GM18511 (cell line): ENCODE results near the gene CACNA1B.
"Not testable (repeated sequence)": the region's sequence is repeated elsewhere in the genome, so short reads cannot be mapped to it uniquely, and the experiment has no call there.

ENCODE experiments used
- ATAC-seq: cut with Tn5 transposase; IDR thresholded peaks from one replicate; pipeline ENCODE4 v1.9.1; 2021; ENCODE audit warnings: mild to moderate bottlenecking, moderate library complexity; ENCODE audit not compliant: unreplicated experiment

The CACNA1B gene

GRCh38 chr9:138122676-138123075 lies 245.1 kb downstream of the CACNA1B start:
- no peak for ATAC-seq

- no peak for ATAC-seq
Observed at GRCh38 chr9:138123086-138123485, 245.5 kb downstream of the CACNA1B start.

- not testable (repeated sequence) for ATAC-seq
Observed at GRCh38 chr9:138126090-138126857, 248.7 kb downstream of the CACNA1B start.

GRCh38 chr9:138126858-138127584 lies 249.4 kb downstream of the CACNA1B start:
- ATAC-seq, result not testable (repeated sequence)

- not testable (repeated sequence) for ATAC-seq
Observed at GRCh38 chr9:138128027-138128426, 250.4 kb downstream of the CACNA1B start.

- not testable (repeated sequence) for ATAC-seq
Observed at GRCh38 chr9:138129318-138129717, 251.7 kb downstream of the CACNA1B start.

GRCh38 chr9:138132946-138133705 lies 255.5 kb downstream of the CACNA1B start:
- not testable (repeated sequence) for ATAC-seq

- not testable (repeated sequence) for ATAC-seq
Observed at GRCh38 chr9:138134581-138134980, 257.0 kb downstream of the CACNA1B start.

GRCh38 chr9:138139096-138139495 lies 261.5 kb downstream of the CACNA1B start:
- ATAC-seq, result not testable (repeated sequence)

- not testable (repeated sequence) for ATAC-seq
Observed at GRCh38 chr9:138140980-138141379, 263.4 kb downstream of the CACNA1B start.

- ATAC-seq, result not testable (repeated sequence)
Observed at GRCh38 chr9:138142528-138143244, 265.1 kb downstream of the CACNA1B start.

- not testable (repeated sequence) for ATAC-seq
Observed at GRCh38 chr9:138143491-138143890, 265.9 kb downstream of the CACNA1B start.

- ATAC-seq, result not testable (repeated sequence)
Observed at GRCh38 chr9:138147556-138147955, 270.0 kb downstream of the CACNA1B start.

- ATAC-seq, result not testable (repeated sequence)
Observed at GRCh38 chr9:138149672-138150656, 272.4 kb downstream of the CACNA1B start.

- not testable (repeated sequence) for ATAC-seq
Observed at GRCh38 chr9:138155788-138156187, 278.2 kb downstream of the CACNA1B start.

- ATAC-seq, result not testable (repeated sequence)
Observed at GRCh38 chr9:138166793-138167192, 289.2 kb downstream of the CACNA1B start.
